ENCODE measurements around the gene CADM1. TPM values are rescaled to one million over a fixed set of nuclear protein-coding genes. Genes with fewer than 3 reads are reported as not detected.

CADM1 gene
- total and polyA plus RNA-seq, 10 of the 15 experiments (the other 5 are each of a cell fraction or from before 2014, with no cell fraction given) = 0.03 to 0.48 (median 0.15) TPM; not detected in 3

DNA sequence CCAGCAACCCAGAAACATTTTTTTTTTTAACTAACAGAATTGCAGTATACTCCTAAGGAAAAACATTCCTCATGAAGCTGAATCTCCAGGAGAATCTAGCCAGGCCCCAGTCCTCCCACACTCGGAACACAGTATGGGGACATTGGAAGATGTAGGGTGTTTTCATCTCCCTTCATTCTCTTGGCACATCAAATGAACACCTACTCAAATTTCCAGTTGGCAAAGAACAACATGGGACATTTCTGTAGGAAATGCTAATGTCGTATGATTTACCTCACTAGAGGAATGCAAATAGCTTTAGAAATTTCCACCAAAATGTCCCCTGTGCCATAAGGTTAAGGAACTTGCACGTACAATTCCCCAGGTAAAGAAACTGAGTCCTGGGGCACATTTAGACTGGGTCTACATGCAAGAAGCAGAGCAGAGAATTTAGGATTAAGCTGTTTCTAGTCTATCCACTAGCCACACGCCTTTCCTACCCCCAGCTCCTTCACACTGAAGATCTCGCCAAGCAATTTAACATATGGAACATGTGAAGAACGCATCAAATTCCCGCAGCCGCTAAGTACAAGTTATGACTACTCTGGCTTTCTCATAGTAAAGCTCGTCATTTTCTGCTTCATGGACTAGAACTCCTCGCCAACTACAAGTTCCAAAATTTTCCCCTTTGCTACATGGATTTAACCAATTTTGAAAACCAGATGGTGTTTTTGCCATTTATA is 2.9 kb upstream of the CADM1 start:
- Histone ChIP-seq H3K9me3 (replicated peaks; ENCODE audit: control insufficient read depth, insufficient read depth, low read length) (no peaks in the 10 kb centered on the region; the same call in 2 of the 3 replicates), H3K36me3 (ENCODE audit: control insufficient read depth in 2 of 2, insufficient read depth in 2 of 2, low read length in 1 of 2) (no peaks in the 10 kb centered on the region), H3K27ac (ENCODE audit: control insufficient read depth, insufficient read depth) (no peak overlapping the region), H3K27me3 (replicated peaks in 1 of 2; ENCODE audit: control insufficient read depth in 2 of 2, insufficient read depth in 2 of 2, low read length in 1 of 2) (peaks cover 7 to 18% of the 10 kb centered on the region in 2 experiments), H2AFZ (ENCODE audit: control insufficient read depth, low read depth, low read length) (no peak overlapping the region), H4K20me1 (ENCODE audit: control insufficient read depth, insufficient read depth) (no peaks in the 10 kb centered on the region), H3K4me1 (ENCODE audit: control insufficient read depth, insufficient read depth, low read length) (no peaks in the 10 kb centered on the region), H3K9ac (ENCODE audit: control insufficient read depth, insufficient read depth, low read length) (no peak overlapping the region), H3K79me2 (ENCODE audit: control insufficient read depth, insufficient read depth, low read length) (no peaks in the 10 kb centered on the region), H3K4me3 (no peak overlapping the region), H3K4me2 (ENCODE audit: control insufficient read depth, insufficient read depth) (no peak overlapping the region)
- RAD21 ChIA-PET (ENCODE audit: unreplicated experiment) = interaction anchor here (1.0 kb wide), 1 partner anchor 15 kb away, joined by 3 read pairs; no protein-coding TSS in a partner anchor
- POLR2A ChIA-PET = no interaction called here
- BruUV-seq (replicated peaks) = no TSS peak
- CTCF ChIA-PET = interaction anchor here (0.7 kb wide), 1 partner anchor 75 kb away, joined by 3 read pairs; no protein-coding TSS in a partner anchor
- TF ChIP-seq CREM (IDR thresholded peaks at IDR 0.05; ENCODE audit: low read depth) (no peak), STAT3 (IDR thresholded peaks at IDR 0.05; ENCODE audit: low read depth, low read length) (no peak), REST (IDR thresholded peaks at IDR 0.05; ENCODE audit: low read depth, low read length) (no peak), IKZF1 (conservative IDR thresholded peaks at IDR 0.05) (no peak), ZNF217 (IDR thresholded peaks at IDR 0.05) (no peak), POLR2A (IDR thresholded peaks at IDR 0.05; ENCODE audit: low read depth, low read length) (no peak), SP1 (IDR thresholded peaks at IDR 0.05; ENCODE audit: low read depth, low read length) (no peak), PAX8 (IDR thresholded peaks at IDR 0.05) (no peak), ESRRA (IDR thresholded peaks at IDR 0.05; ENCODE audit: low read length) (no peak)
- TF ChIP-seq, protein P1, sequence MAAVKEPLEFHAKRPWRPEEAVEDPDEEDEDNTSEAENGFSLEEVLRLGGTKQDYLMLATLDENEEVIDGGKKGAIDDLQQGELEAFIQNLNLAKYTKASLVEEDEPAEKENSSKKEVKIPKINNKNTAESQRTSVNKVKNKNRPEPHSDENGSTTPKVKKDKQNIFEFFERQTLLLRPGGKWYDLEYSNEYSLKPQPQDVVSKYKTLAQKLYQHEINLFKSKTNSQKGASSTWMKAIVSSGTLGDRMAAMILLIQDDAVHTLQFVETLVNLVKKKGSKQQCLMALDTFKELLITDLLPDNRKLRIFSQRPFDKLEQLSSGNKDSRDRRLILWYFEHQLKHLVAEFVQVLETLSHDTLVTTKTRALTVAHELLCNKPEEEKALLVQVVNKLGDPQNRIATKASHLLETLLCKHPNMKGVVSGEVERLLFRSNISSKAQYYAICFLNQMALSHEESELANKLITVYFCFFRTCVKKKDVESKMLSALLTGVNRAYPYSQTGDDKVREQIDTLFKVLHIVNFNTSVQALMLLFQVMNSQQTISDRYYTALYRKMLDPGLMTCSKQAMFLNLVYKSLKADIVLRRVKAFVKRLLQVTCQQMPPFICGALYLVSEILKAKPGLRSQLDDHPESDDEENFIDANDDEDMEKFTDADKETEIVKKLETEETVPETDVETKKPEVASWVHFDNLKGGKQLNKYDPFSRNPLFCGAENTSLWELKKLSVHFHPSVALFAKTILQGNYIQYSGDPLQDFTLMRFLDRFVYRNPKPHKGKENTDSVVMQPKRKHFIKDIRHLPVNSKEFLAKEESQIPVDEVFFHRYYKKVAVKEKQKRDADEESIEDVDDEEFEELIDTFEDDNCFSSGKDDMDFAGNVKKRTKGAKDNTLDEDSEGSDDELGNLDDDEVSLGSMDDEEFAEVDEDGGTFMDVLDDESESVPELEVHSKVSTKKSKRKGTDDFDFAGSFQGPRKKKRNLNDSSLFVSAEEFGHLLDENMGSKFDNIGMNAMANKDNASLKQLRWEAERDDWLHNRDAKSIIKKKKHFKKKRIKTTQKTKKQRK (IDR thresholded peaks at IDR 0.05; ENCODE audit: low read depth, low read length) = no peak
- intact Hi-C loops (cut with micrococcal nuclease; ENCODE audit: unreplicated experiment) (loop anchor here (10.0 kb wide), 1 partner anchor 418 kb away; no protein-coding TSS in a partner anchor), in situ Hi-C loops (cut with MboI) (no loop called here)
- FAIRE-seq = no peak
- WGBS (ENCODE audit: insufficient coverage, insufficient replicate concordance, low lambda C conversion rate, missing lambda C conversion rate) = 52% methylated on average over 10 of the region's 10 CpGs
- ATAC-seq = no peak
- no peak for DNase-seq (ENCODE audit: low read depth, low spot score)
- SMC1A ChIA-PET (ENCODE audit: uncharacterized antibody, unreplicated experiment) = no interaction called here
